ENCODE measurements around the gene FGG.

Gene FGG

DNA sequence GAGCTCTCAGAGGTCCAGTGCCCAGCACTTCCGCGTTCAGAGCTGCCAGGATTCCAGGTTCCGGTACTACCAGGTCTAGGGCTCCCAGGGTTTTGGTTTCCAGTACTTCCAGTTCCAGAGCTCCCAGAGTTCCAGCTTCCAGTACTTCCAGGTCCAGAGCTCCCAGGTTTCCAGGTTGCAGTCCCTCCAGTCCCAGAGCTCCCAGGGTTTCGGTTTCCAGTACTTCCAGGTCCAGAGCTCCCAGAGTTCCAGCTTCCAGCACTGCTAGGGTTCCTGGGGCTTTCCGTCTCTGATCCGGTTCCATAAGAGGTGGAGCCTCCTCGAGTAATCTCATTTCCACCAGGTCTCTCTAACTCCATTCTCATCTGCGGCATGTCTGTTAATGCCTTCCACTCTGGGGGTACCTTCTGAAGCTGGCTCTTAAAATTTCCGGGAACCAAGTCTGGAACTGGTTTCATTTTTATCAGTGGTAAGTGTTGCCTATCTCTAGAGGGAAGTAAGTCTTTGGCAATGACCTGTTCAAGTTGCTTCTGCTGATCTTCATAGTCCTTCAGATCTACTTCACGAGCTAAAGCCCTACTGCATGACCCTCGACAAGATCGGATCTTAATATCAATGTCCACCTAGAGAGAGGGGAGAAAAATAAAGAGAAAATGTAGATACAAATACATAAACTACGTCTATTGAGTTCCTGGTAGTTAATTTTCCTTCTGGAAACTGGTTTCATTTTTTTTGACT is 26.0 kb downstream of the FGG start:
- no peak for DNase-seq (ENCODE audit: low read depth in 1 of 2, low spot score in 1 of 2)

DNA sequence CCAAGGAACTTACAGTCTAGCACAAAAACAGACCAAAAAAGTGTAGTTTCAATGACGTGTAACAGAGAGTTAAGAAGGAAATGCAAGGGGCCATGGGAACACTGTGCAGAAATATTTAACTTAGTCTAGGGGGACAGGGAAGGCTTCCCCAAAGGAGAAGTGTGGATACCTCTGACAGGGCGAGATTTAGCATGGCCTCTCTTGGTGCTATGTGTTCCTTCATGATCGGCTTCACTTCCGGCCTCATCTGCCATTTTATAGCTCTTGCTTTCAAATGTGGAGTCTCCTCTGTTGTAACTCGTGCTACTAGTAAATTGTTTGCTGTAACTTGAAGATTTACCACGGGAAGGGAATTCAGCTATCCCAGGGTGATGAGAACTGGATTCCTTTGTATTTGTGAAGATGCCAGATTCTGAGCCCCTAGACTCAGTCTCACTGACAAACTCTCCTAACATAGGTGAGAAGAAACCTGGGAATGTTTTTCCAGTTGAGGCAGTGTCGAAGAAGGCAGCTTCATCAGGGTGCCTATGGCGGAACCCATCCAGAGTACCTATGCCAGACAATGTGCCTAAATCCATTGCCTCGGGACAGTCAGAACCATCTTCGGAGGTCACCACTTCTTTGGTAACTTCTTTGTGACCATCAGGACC is 27.0 kb downstream of the FGG start:
- no peak for DNase-seq (ENCODE audit: low read depth in 1 of 2, low spot score in 1 of 2)

DNA sequence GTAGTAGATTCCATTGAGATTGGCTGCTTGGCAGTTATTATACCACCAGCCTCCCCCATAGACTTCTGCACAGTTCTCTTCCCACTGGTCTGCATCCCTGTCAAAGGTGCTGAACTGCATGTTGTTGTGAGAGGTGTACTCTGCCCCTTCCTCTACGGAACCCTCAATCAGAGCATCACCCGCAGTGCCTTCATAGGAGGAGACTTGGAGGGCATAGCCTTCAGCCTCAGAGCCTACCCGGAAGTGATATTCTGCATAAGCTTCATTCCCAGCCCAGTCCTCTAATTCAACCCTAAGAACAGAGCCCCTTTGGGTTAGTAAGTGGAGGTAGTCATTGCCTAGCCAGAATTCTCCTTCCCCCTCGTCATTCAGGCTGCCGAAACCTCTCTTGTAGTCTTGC is 28.2 kb downstream of the FGG start:
- no peak for DNase-seq (ENCODE audit: low read depth in 1 of 2, low spot score in 1 of 2)

DNA sequence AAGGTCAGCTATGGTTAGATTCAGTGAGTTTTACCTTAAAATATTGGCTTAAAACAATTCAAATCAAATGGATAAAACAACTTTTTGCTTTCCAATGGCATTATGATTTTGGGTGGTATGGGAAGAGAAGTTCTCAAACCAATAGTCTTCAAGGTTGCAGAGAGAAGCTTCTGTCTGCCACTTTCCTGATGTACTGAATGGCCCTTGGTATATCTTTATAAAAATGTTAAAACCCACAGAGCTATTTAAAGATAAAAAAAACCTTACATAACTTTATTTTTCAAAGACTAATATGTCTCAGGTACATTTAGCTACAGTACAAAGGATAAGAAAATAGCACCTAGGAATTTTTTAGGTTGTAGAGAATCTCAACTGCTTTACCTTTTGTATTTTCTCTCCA is 28.8 kb downstream of the FGG start:
- no peak for DNase-seq (ENCODE audit: low read depth in 1 of 2, low spot score in 1 of 2)

DNA sequence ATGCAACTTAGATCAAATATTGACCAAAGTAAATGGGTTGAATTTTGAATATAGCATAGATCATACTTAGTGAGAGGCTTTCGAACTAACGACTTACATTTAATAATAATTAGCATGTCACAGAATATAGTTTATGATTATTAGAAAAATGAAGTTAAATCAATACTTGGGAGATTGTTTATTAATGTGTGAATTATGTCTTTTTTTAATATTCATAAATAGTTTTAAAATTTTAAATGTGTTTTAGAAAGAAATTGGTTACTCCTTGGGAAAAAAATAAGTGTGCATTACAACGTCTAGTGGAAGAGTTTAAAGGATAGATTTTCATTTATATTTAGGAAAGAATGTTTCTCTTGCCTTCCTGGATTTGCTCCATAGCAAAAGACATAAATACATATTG is 29.2 kb downstream of the FGG start:
- no peak for DNase-seq (ENCODE audit: low read depth in 1 of 2, low spot score in 1 of 2)

DNA sequence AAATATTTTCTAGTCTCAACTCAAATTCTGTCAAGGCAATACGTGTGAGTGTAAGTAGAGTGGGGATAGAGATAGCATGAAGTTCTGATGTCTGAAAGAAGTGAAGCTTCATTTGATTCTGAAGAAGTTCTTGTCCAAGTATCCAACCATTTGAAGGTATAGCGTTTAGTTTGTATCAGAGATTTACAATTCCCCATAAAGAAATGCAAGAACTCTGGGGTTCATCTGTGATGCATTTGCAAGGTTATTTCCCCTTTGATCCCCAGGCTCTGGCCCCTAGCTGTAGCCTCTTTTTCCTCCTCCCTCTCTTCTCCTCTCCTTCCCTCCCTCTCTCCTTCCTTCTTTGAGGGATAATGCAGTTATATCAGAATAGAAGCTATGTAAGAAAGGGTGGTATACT is 29.7 kb downstream of the FGG start:
- DNase-seq (ENCODE audit: low read depth in 1 of 2, low spot score in 1 of 2) = no peak

DNA sequence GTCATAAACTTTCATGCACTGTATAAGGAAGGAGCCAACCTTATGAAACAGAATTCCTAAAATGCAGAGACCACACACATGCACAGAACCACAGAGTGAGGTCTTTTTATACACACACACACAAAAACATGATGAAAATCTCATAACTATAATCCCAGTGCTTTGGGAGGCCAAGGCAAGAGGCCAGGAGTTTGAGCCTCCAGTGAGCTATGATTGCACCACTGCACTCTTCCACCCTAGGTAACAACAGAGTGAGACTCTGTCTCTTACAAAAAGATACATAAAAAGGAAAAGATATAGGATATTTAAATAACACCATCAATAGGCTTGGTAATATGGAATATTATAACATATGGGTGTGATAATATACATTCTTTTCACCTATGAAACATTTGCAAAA is 32.5 kb downstream of the FGG start:
- no peak for DNase-seq (ENCODE audit: low read depth in 1 of 2, low spot score in 1 of 2)

DNA sequence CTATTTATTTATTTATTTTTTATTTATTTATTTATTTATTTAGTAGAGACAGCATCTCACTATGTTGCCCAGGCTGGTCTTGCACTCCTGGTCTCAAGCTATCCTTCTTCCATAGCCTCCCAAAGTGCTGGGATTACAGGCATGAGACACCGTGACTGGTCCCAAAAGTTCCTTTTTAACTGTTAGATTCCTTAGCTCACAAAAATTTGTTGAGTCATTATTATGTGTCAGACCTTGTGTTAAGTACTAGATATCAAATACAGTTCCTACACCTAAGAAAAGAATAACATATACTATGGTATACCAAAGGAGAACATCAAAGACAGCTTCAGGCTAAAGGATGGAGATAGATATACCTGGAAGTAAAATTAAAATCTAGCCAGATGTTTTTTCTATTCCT is 33.5 kb downstream of the FGG start:
- no peak for DNase-seq (ENCODE audit: low read depth in 1 of 2, low spot score in 1 of 2)

DNA sequence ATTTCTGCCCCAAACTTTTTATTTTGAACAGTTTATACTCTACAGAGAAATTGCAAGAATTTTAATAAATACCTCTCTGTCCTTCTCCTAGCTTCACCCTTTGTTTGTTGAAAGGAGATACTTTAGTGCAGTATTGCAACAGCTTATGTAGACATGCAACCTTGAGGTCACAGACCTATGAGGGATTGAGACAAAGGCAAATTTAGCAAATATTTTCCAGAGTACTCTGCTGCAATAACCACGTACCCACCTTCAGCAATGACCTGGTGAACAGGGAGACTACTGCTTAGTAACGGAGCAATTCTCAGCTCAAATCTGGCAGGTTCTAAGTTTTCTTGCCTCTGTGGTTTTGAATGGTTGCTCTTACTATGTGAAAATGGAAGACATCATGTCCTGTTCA is 35.1 kb downstream of the FGG start:
- no peak for DNase-seq (ENCODE audit: low read depth in 1 of 2, low spot score in 1 of 2)

DNA sequence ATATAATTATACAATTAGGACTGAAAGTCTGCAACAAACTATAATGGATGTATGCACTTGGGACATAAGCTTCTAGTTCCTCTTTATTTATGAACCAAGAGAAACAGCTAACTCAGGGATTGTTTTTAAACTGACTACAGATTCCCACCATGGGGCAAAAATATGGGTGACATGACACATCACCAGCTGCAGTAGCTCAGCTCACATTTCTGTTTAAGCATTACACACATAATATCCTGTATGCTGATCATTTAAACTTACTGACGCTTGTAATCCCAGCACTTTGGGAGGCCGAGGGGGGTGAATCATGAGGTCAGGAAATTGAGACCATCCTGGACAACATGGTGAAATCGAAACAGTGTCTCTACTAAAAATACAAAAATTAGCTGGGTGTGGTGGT is 38.1 kb downstream of the FGG start:
- DNase-seq (ENCODE audit: low read depth in 1 of 2, low spot score in 1 of 2) = no peak

DNA sequence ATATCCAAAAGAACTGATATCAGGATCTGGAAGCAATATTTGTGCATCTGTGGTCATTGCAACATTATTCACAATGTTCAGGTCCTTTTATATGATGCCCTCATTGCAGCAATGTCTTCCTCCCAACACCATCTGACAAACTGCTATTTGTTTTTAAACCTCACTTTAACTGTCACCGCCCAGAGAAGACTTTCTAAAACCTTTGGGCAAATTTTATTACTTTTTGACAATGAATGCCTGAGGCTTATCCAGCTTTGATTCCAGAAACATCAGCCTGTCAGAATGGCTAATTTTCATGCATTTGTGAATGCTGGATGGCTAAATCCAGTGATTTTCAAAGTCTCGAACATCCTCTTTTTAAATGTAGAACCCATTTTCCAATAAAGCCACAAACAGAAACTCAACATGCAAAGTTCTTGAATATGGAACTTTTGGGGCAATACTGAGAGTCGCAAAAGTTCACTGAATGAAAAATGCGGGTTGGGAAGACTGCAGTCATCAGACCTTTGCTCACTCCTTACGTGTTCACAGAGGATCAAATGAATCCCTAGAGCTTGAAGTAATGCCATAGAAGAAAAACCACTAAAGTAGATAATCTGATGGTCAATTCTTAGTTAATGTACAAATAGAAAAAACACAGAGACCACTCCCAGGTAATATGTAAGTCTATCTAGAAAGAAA is 39.1 kb downstream of the FGG start:
- DNase-seq (ENCODE audit: low read depth in 1 of 2, low spot score in 1 of 2) = no peak

DNA sequence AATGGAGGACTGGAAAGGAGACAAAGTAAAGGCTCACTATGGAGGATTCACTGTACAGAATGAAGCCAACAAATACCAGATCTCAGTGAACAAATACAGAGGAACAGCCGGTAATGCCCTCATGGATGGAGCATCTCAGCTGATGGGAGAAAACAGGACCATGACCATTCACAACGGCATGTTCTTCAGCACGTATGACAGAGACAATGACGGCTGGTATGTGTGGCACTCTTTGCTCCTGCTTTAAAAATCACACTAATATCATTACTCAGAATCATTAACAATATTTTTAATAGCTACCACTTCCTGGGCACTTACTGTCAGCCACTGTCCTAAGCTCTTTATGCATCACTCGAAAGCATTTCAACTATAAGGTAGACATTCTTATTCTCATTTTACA is 42.9 kb downstream of the FGG start:
- DNase-seq (ENCODE audit: low read depth in 1 of 2, low spot score in 1 of 2) = no peak

DNA sequence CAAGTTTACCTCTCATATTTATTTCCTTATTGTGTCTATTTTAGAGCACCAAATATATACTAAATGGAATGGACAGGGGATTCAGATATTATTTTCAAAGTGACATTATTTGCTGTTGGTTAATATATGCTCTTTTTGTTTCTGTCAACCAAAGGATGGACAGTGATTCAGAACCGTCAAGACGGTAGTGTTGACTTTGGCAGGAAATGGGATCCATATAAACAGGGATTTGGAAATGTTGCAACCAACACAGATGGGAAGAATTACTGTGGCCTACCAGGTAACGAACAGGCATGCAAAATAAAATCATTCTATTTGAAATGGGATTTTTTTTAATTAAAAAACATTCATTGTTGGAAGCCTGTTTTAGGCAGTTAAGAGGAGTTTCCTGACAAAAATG is 43.4 kb downstream of the FGG start:
- DNase-seq (ENCODE audit: low read depth in 1 of 2, low spot score in 1 of 2) = no peak

DNA sequence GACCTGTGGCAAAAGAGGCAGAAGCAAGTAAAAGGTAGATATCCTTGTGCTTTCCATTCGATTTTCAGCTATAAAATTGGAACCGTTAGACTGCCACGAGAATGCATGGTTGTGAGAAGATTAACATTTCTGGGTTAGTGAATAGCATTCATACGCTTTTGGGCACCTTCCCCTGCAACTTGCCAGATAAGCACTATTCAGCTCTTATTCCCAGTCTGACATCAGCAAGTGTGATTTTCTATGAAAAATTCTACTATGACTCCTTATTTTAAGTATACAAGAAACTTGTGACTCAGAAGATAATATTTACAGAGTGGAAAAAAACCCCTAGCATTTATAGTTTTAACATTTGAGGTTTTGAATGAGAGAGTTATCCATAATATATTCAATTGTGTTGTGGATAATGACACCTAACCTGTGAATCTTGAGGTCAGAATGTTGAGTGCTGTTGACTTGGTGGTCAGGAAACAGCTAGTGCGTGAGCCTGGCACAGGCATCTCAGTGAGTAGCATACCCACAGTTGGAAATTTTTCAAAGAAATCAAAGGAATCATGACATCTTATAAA is 45.7 kb downstream of the FGG start:
- no peak for DNase-seq (ENCODE audit: low read depth in 1 of 2, low spot score in 1 of 2)

DNA sequence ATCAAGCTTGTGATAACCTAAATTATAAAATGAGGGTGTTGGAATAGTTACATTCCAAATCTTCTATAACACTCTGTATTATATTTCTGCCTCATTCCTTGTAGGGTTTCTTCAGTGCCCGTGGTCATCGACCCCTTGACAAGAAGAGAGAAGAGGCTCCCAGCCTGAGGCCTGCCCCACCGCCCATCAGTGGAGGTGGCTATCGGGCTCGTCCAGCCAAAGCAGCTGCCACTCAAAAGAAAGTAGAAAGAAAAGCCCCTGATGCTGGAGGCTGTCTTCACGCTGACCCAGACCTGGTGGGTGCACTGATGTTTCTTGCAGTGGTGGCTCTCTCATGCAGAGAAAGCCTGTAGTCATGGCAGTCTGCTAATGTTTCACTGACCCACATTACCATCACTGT is 46.8 kb downstream of the FGG start:
- DNase-seq (ENCODE audit: low read depth in 1 of 2, low spot score in 1 of 2) = no peak

DNA sequence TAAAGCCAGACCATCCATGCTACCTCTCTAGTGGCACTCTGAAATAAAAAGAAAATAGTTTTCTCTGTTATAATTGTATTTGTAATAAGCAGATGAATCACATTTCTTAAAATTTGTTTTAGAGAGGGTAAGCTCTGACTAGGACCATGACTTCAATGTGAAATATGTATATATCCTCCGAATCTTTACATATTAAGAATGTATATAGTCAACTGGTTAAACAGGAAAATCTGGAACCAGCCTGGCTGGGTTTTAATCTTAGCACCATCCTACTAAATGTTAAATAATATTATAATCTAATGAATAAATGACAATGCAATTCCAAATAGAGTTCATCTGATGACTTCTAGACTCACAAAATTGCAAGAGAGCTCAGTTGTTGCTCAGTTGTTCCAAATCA is 48.1 kb downstream of the FGG start:
- no peak for DNase-seq (ENCODE audit: low read depth in 1 of 2, low spot score in 1 of 2)

DNA sequence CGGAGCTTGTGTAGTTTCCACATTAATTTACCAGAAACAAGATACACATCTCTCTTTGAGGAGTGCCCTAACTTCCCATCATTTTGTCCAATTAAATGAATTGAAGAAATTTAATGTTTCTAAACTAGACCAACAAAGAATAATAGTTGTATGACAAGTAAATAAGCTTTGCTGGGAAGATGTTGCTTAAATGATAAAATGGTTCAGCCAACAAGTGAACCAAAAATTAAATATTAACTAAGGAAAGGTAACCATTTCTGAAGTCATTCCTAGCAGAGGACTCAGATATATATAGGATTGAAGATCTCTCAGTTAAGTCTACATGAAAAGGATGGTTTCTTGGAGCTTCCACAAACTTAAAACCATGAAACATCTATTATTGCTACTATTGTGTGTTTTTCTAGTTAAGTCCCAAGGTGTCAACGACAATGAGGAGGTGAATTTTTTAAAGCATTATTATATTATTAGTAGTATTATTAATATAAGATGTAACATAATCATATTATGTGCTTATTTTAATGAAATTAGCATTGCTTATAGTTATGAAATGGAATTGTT is 49.7 kb downstream of the FGG start, which contains the start of gene FGB:
FGB (plus strand) TSS at position 315 of the 558 bp plus-strand sequence; CDS start at position 323, 8 bp downstream.
- DNase-seq (ENCODE audit: low read depth in 1 of 2, low spot score in 1 of 2) = no peak

DNA sequence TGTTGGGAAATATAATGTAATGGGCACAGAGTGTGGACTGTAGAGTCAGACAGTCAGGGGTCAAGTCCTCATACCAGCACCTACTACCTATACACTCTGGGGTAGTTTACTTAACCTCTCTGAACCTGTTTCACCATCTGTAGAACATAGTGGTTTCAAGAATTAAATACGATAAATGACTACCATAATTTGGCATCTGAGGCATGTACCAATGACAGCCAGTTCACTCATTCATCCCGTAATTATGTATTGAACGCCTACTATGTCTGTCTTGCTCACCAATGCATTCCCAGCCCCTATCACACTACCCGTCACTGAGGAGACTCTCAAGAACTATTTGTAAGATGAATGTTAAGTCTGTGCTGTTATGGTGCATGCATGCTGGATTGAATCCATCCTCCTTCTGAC is 51.6 kb downstream of the FGG start:
- no peak for DNase-seq (ENCODE audit: low read depth in 1 of 2, low spot score in 1 of 2)

DNA sequence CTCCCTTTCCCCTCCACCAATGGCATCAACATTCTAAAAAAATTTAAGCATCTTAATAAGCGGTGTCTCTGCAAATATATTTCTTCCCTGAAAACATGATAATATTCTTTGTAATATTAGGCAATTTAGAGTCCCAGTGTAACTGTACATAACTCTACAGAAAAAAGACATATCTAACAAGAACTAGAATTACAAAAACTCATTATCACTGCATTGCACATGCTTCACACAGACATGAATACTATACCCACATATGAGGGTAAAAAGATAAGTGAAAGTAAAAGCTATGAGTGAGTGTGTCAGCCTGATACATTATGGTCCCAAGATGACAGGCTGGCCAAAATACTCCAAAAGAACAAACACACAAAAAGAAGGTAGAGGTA is 52.0 kb downstream of the FGG start:
- DNase-seq (ENCODE audit: low read depth in 1 of 2, low spot score in 1 of 2) = no peak

DNA sequence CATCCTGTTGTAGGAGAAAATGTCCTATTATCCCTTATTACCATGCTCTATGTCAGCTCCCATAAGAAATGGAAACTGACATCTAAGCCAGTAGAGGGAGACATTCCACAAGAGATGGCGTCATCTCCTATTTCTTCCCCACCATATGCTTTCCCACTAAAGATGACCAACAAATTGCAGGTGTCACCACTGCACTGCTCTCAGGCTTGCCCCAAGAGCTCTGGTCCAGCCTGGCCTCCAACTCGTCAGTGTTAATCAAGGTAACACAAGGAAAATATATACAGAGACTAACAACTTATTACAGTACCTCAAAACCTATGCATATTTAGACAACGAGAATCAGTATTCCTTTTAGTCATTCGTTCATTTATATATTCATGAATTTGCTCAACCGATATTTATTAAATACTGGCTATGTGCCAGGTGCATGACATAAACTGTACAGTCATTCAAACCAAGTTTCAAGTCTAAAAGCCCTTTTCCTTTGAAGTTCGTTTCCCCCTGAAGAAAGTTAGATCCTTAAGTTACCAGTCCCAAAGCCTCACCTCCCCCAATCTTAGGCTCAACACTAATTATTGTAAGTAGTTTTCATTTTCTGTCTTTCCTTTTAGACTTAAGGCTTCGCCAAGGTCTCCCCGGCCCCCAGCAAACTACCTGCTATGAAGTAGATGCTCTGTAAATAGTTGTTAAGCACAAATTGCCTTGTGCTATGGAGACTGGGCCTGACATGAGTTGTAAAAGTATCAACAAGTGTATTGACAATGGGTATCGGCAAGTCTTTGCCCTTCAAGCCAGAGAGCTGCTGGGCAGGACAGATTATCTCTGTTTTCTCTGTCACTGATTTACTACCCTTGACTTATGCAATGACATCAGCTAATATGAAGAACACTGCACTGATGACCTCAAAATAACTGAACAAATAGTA is 52.7 kb downstream of the FGG start:
- no peak for DNase-seq (ENCODE audit: low read depth in 1 of 2, low spot score in 1 of 2)

DNA sequence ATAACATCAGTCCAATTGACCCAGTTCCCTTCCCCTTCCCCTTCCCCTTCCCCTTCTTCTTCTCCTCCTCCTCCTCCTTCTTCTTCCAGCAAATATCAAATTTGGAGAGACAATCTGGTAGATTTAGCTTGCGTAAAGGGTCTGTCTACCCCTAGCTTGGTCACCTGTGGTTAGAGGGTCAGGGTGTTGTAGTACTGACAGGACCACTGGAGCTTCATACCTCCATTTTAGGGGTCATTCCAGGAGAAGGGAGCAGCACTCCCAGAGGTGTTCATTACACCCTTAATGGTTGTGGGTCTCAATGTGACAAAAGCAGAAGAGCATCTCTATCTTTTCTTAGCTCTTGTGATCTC is 53.3 kb downstream of the FGG start:
- DNase-seq (ENCODE audit: low read depth in 1 of 2, low spot score in 1 of 2) = no peak

Measured in activated T-helper 1 cell treated with anti-CD3 and anti-CD28 coated beads, Interleukin-2, amount 50 U/mL, for 16 hours (primary cell).